Glomerular visceral epithelial cell (primary cell): ENCODE measurements around the gene ADGRG4.
"Not testable (repeated sequence)": the region's sequence is repeated elsewhere in the genome, so short reads cannot be mapped to it uniquely, and the experiment has no call there.

ENCODE experiments used
- DNase-seq: peaks from one replicate; pipeline ENCODE4 v3.0.0-alpha.2; 2016; ENCODE audit errors: extremely low spot score

The ADGRG4 gene

DNA sequence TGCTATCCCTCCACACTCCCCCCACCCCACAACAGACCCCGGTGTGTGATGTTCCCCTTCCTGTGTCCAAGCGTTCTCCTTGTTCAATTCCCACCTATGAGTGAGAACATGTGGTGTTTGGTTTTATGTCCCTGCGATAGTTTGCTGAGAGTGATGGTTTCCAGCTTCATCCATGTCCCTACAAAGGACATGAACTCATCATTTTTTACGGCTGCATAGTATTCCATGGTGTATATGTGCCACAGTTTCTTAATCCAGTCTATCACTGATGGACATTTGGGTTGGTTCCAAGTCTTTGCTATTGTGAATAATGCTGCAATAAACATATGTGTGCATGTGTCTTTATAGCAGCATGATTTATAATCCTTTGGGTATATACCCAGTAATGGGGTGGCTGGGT lies at the start of gene ADGRG4:
ADGRG4 (plus strand) TSS at position 243 of the 400 bp plus-strand sequence. CDS start 7,815 bp downstream, outside the sequence.
- DNase-seq, result not testable (repeated sequence)

DNA sequence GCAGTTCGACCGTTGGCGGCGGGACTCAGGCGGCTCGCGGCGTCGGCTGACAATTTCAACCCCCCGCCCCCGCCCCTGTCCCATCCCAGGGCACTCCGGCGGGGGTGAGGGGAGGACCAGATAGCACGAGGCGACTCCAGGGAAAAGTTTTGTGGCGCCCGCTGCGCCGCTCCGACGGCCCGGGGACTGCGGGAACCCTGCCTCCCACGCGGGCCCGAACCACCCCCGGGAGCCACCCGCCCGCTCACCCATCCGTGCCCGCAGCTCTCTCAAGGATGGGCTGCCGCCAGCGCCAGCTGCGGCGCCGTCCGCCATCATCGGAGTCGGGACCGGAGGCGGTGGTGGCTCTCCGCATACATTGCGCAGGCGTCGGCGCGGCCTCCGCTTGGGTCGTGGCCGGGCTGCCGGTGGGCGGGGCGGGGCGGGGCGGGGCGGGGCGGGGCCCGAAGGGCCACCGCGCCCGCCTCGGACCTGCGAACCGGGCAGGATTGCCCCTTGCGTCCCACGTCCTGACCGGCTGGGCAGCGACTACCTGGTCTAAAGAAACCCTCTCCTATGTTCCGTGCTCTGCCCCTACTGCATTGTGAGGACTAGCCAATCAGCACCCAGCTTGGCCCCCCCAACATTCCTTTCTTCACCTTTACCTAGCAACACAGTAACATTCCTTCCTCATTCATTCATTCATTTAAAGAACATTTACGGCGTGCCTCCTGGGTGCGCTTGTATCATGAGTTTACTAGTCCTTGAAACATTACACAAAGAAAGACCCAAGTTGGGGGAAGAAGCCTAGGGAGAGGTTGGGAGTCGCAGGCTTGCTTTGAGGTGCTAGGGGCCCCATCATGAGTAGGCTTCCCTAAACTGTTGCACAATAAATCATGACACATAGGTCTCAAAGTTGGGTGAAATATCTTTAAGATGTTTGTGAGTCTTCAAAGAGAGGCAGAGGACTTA lies 49.4 kb upstream of the ADGRG4 start, which contains the start of gene MAP7D3:
MAP7D3 (minus strand) TSS at position 360 of the 951 bp plus-strand sequence; CDS start at position 318, 42 bp downstream.
- peak; percentile 57 for DNase-seq

DNA sequence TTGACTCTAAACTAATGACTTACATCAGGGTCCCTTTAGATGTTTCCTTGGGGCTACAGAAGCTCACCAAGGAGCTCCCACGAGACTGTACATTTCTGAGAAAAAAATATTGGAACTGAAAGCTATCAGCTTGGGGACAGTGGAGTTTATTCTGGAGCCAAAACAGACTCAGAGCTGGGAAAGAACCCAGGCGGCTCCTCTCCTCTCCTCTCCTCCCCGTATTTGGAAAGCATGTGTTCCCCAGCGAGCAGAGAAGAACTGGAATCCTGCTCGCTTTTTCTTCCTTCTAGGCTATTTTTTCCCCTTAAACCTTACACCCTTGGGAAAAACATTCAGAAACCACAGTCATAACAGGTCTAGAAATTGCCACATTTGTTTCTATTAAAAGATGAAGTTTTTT lies 45.2 kb upstream of the ADGRG4 start:
- no peak for DNase-seq

DNA sequence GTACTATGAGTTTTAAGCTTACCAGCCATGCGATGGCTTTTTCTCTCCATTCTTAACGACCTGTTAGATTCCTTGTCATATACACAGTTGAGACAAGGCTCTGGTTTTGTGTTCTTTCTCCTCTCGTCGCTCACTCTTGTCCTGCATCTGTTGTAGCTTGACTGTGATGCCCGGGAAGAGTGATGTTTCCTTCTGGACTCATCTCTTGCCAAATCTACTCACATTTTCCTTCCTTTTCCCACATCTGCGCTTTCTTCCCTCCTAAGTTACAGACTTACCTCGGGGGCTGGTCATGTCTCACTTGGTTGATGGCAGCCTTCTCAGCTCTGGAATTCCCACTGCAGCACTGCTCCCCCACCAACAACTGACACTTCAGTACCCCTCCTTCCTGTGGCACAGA lies 44.7 kb upstream of the ADGRG4 start:
- no peak for DNase-seq

- DNase-seq, result peak; percentile 17
Observed at GRCh38 chrX:136258951-136259350, 41.8 kb upstream of the ADGRG4 start.

- peak; percentile 62 for DNase-seq
Observed at GRCh38 chrX:136259543-136259942, 41.2 kb upstream of the ADGRG4 start.

DNA sequence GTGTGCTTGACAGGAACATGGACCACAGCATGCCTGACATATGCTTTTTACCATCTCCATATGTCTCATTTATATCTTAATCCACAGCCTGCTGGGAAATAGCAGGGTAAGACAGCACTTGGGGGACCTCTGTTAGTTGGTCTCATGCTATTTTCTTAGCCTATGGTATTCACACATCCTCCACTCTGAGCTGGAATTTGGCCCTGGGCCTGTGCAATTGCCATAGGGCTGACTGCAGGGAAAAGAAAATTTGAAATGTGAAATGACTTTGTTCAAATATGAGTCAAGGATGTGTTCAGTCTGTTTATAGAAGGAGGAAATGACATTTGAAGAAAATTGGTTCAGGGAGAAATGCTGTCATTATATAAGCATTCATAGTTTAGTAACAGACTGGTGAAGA lies 40.0 kb upstream of the ADGRG4 start:
- peak; percentile 33 for DNase-seq

DNA sequence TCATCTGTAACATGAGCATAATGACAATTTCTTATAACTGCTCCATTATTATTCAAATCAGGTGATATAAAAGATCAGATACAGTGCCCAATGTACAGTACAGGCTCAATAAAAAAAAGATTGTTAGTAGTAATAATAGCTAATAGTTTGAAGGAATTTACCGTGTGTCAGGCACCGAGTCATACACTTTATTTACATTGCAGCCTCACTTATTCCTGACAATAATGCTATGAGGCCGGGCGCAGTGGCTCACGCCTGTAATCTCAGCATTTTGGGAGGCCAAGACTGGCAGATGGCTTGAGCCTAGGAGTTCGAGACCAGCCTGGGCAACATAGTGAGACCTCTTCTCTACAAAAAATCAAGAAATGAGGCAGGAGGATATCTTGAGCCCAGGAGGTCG lies 39.4 kb upstream of the ADGRG4 start:
- DNase-seq, result no peak

GRCh38 chrX:136262243-136262642 lies 38.5 kb upstream of the ADGRG4 start:
- DNase-seq, result no peak

GRCh38 chrX:136262812-136263315 lies 37.9 kb upstream of the ADGRG4 start:
- no peak for DNase-seq

DNA sequence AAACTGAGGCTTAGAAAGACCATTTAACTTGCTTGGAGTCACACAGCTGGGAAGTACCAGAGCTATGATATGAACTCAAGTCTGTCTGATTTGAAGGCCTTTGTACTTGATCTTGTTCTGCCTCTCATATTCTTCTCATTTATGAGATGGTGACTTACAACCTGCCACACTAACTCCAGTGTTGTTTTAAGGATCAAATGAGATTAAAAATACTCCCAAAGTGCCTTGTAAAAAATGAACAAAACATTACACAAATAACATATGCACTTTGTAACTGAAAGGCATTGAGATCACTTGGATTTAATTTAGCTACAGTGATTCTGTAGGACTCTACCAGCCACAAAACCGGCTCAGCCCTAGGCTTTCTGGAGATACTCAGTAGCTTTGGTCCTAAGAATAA lies 33.9 kb upstream of the ADGRG4 start:
- no peak for DNase-seq

DNA sequence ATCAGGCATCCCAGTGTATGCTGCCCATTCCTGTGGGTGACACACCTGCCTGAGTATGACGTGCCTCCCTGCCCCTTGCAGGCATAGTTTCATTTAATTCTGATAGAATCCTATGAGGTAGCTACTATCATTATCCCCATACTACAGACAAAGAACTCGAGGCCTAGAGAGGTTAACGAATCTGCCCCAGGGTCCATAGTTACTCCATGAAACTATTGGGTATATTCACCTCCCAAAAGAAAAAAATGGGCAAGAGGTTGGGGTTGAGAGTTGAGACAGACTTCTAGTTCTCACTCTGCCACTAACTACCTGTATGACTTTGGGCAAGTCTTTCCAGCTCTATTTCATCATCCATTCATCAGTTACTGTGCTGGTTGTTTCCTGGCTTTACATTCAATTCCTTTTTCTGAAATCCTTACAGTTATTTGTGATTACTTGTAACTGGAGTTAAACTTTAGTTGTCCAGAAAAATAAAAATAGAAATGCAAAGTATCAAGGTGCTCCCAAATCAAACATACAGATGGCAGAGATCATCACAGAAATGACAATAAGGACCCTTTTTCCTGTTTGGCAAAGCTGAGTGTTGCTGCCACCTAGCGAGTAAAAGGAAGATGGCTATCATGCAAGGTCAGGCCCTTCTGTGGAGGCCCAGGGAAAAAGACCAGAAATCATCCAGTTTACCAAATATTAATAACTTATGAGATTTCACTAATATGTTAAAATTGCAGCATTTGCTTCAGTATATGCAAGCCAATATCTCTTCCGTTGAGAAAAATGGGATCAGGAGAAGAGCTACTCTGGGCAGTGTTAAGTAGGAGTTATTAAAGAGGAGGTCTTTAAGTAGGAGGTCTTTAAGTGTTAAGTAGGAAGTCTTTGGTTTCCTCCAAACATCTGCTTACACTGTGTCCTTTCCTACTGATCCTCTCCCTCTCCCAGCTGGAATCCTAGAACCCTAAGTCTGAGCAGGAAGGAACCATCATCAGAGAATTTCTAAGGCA lies 32.4 kb upstream of the ADGRG4 start:
- DNase-seq, result peak; percentile 47

DNA sequence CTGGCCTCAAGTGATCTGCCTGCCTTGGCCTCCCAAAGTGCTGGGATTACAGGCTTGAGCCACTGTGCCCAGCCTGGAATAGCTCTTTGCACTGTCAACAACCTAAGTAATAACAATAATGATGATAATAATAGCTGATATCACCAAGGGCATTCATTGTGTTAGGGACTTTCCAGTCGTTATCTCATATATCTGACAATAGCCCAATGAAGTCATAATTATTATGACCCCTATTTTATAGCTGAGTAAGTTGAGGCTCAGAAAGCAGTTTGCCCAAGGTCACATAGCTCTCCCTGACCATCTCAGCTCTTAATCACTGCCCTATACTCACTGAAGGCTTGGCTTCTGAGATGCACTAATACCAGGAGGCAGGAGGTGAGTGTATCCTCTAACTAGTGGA lies 30.8 kb upstream of the ADGRG4 start:
- DNase-seq, result no peak

DNA sequence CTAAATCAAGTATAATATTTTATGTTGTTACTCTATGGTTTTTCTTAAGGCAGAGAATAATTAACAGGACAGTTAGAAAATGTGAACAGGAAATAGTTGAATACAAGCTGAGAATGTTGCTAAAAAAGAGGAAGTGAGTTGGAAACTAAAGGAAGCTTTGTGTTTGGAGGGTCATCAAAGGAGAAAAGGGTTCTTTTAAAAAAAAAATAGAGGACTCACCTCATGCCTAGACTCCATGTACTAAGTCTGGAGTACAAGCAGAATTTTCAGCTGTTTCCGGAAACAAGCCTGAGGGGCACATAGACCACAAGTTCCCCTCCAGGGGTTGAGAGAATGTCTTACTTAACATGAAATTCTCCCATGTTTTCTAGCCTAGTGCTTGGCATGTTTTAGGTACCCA lies 29.5 kb upstream of the ADGRG4 start:
- DNase-seq, result no peak

DNA sequence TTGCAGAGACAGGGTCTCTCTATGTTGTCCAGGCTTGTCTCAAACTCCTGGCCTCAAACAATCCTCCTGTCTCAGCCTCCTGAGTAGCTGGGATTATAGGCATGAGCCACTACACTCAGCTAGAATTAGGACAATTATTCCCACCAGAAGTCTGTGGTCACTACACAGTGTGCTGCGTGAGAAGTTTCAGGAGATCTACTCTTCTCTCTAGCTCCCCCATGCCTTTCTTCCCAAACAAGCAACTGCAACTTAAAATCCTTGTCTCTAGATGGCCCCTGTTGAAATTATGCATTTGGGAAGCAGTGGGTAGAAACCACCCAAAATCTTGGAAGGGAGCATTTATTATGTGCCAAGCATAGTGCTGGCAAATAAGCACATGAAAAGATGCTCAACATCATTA lies 28.4 kb upstream of the ADGRG4 start:
- DNase-seq, result no peak

- DNase-seq, result no peak
Observed at GRCh38 chrX:136273986-136274385, 26.8 kb upstream of the ADGRG4 start.

DNA sequence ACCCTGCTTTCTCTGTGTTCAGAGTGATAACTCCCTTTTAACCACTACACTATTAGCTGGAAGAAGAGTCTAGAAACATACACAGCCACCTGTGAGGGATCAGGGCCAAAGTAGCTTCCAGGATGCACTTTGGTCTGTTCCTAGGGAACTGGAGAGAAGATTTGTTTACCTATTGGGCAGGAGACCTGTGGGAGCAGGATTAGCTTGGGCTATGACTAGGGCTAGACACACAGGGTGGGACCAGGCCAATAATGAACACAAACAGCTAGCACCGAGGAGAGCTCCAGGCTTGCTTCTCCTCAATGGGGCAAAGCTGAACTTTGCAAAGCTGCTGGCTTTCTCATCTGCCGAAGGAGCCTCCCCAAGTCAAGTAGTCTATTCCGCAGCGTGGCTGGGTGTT lies 25.2 kb upstream of the ADGRG4 start:
- DNase-seq, result no peak

DNA sequence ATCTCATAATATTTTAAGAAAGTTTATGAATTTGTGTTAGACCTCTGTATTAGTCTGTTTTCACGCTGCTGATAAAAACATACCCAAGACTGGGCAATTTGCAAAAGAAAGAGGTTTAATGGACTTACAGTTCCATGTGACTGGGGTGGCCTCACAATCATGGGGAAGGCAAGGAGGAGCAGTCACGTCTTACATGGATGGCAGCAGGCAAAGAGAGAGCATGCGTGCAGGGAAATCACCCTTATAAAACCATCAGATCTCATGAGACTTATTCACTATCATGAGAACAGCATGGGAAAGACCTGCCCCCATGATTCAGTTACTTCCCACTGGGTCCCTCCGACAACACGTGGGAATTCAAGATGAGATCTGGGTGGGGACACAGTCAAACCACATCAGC lies 14.4 kb upstream of the ADGRG4 start:
- not testable (repeated sequence) for DNase-seq

DNA sequence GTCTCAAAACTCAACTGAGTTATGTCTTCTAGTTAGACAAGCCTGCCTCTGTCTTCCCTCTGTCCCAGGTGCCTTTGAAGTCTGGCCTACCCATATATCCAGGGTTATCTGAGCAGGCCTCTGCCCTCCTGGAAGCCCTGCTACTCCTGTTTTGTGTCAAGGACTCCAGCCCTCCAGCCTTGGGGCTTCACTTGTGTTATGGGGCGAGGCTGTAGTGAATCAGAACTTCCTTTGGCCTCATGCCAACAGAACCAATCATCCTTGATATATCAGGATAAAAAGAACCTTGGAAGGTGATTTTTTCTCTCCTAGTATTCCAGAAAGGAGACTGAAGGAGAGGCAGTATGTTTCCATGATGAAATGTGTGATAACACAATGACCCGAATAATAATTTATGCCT lies 8.9 kb upstream of the ADGRG4 start:
- DNase-seq, result no peak

GRCh38 chrX:136292656-136293055 lies 8.1 kb upstream of the ADGRG4 start:
- no peak for DNase-seq

GRCh38 chrX:136295380-136295779 lies 5.4 kb upstream of the ADGRG4 start:
- no peak for DNase-seq

GRCh38 chrX:136303041-136303440 lies 2.3 kb downstream of the ADGRG4 start:
- no peak for DNase-seq
